Adrenal gland (tissue), 5 donors: ENCODE results near the gene CCDC180.

Experiments used
- CTCF ChIP-seq, 6 experiments: fragments of 450-650 bp in 4 of 6; fragments of 200-600 bp in 2 of 6; sonication (generic) in 1 of 6; IDR thresholded peaks; 1 replicate in 5 of 6; 2 replicates in 1 of 6; pipeline versions ENCODE4 v1.5.1 to v1.8.0; 2016 to 2021; ENCODE audit warnings: antibody characterized with exemption in 6 of 6, mild to moderate bottlenecking in 2 of 6, moderate library complexity in 1 of 6
- POLR2A ChIP-seq, 2 donors: fragments of 450-650 bp; IDR thresholded peaks; one replicate each; pipeline ENCODE4 v1.6.1; 2017; ENCODE audit warnings: antibody characterized with exemption in 2 of 2, mild to moderate bottlenecking in 2 of 2, moderate library complexity in 1 of 2
- donor health status: DM: no; HTN: no; CAD: no.

GRCh38 chr9:97312556-97312955, 5.1 kb downstream of the CCDC180 start:
- TF ChIP-seq CTCF (IDR thresholded peaks at IDR 0.05) (no peak), POLR2A (IDR thresholded peaks at IDR 0.05) (no peak)
